Astrocyte (in vitro differentiated cells and primary cell): ENCODE results near the gene C9. TPM values are rescaled to one million over a fixed set of nuclear protein-coding genes. Genes with fewer than 3 reads are reported as not detected.

Experiments used
- DNase-seq: peaks from one replicate; pipeline ENCODE4 v3.0.0-alpha.2; 2010; ENCODE audit warnings: low read depth
- FAIRE-seq: peaks from 2 replicates; lab custom pipeline; 2011; peaks lifted over from hg19 to GRCh38; lab: Jason Lieb, UNC
- H2AFZ ChIP-seq: 2 replicates; pipeline ENCODE4 v1.6.0; 2012; ENCODE audit warnings: low read depth, low read length, inconsistent platforms
- H3K27ac ChIP-seq: 2 replicates; pipeline ENCODE4 v1.5.1; 2011; ENCODE audit warnings: low read depth, low read length, inconsistent platforms
- H3K27me3 ChIP-seq: 2 replicates; pipeline ENCODE4 v1.6.0; 2011; ENCODE audit warnings: low read length, inconsistent platforms; ENCODE audit not compliant: insufficient read depth
- H3K36me3 ChIP-seq: 2 replicates; pipeline ENCODE4 v1.5.1; 2011; ENCODE audit warnings: low read length, inconsistent platforms; ENCODE audit not compliant: insufficient read depth
- H3K4me1 ChIP-seq: 2 replicates; pipeline ENCODE4 v1.5.1; 2011; ENCODE audit warnings: low read length, inconsistent platforms; ENCODE audit not compliant: insufficient read depth
- H3K4me2 ChIP-seq: 2 replicates; pipeline ENCODE4 v1.6.0; 2012; ENCODE audit warnings: low read length, inconsistent platforms
- H3K4me3 ChIP-seq: 2 replicates; pipeline ENCODE4 v1.5.1; 2011; ENCODE audit warnings: low read depth, mild to moderate bottlenecking, low read length, inconsistent platforms; ENCODE audit not compliant: insufficient read depth
- H3K79me2 ChIP-seq: 2 replicates; pipeline ENCODE4 v1.6.0; 2012; ENCODE audit warnings: mild to moderate bottlenecking, low read length, inconsistent platforms; ENCODE audit not compliant: insufficient read depth
- H3K9ac ChIP-seq: 2 replicates; pipeline ENCODE4 v1.6.0; 2012; ENCODE audit warnings: mild to moderate bottlenecking, low read length, inconsistent platforms
- H3K9me3 ChIP-seq: 2 replicates; pipeline ENCODE4 v1.5.1; 2012; ENCODE audit warnings: low read depth, mild to moderate bottlenecking, low read length, inconsistent platforms; ENCODE audit not compliant: insufficient read depth
- H4K20me1 ChIP-seq: 2 replicates; pipeline ENCODE4 v1.6.0; 2012; ENCODE audit warnings: low read length, inconsistent platforms; ENCODE audit not compliant: insufficient read depth
- H3K27ac Mint-ChIP-seq: one replicate; pipeline ENCODE4 v1.8.0; 2021; ENCODE audit warnings: mild to moderate bottlenecking, mixed read lengths; ENCODE audit not compliant: unreplicated experiment
- H3K27me3 Mint-ChIP-seq: one replicate; pipeline ENCODE4 v1.8.0; 2021; ENCODE audit warnings: low read depth, mixed read lengths; ENCODE audit not compliant: unreplicated experiment
- H3K36me3 Mint-ChIP-seq: one replicate; pipeline ENCODE4 v1.8.0; 2021; ENCODE audit warnings: low read depth, mixed read lengths; ENCODE audit not compliant: unreplicated experiment
- H3K4me1 Mint-ChIP-seq: one replicate; pipeline ENCODE4 v1.8.0; 2021; ENCODE audit warnings: low read depth, mixed read lengths; ENCODE audit not compliant: unreplicated experiment
- H3K4me3 Mint-ChIP-seq: one replicate; pipeline ENCODE4 v1.8.0; 2021; ENCODE audit warnings: mild to moderate bottlenecking, moderate library complexity, mixed read lengths; ENCODE audit not compliant: unreplicated experiment
- H3K9me3 Mint-ChIP-seq: one replicate; pipeline ENCODE4 v1.8.0; 2021; ENCODE audit warnings: mild to moderate bottlenecking, mixed read lengths; ENCODE audit not compliant: unreplicated experiment
- CTCF ChIP-seq: IDR thresholded peaks from 2 replicates; pipeline ENCODE4 v1.5.1; 2011; ENCODE audit warnings: low read depth, mild to moderate bottlenecking, inconsistent platforms, low read length, moderate library complexity; ENCODE audit not compliant: insufficient read depth
- EZH2 ChIP-seq: IDR thresholded peaks from 2 replicates; pipeline ENCODE4 v1.6.1; 2012; ENCODE audit warnings: mild to moderate bottlenecking, low read length, inconsistent platforms; ENCODE audit not compliant: insufficient read depth
- total RNA-seq: library from RNA; stranded (reverse); gene quantifications from 2 replicates; pipeline ENCODE4 v1.2.1, GENCODE V29; 2021

The C9 gene
- total RNA-seq, 1 donor from 2014 or later: 0.07 TPM

GRCh38 chr5:39257554-39257953 lies 106.7 kb downstream of the C9 start:
- Mint-ChIP-seq H3K36me3 (no peaks in the 10 kb centered on the region), H3K27me3 (no peaks in the 10 kb centered on the region), H3K4me3 (no peak overlapping the region), H3K27ac (no peak overlapping the region), H3K4me1 (peaks cover 10% of the 10 kb centered on the region), H3K9me3 (no peaks in the 10 kb centered on the region)
- Histone ChIP-seq H3K9ac (no peak overlapping the region), H3K79me2 (no peaks in the 10 kb centered on the region), H3K36me3 (no peaks in the 10 kb centered on the region), H2AFZ (no peak overlapping the region), H3K4me3 (no peak overlapping the region), H3K4me2 (no peak overlapping the region), H3K4me1 (peaks cover 3% of the 10 kb centered on the region), H3K27ac (no peak overlapping the region), H4K20me1 (no peaks in the 10 kb centered on the region), H3K9me3 (no peaks in the 10 kb centered on the region), H3K27me3 (no peaks in the 10 kb centered on the region)
- DNase-seq (no peak), FAIRE-seq (no peak)
- no peak for TF ChIP-seq EZH2
- no peak for TF ChIP-seq CTCF

DNA sequence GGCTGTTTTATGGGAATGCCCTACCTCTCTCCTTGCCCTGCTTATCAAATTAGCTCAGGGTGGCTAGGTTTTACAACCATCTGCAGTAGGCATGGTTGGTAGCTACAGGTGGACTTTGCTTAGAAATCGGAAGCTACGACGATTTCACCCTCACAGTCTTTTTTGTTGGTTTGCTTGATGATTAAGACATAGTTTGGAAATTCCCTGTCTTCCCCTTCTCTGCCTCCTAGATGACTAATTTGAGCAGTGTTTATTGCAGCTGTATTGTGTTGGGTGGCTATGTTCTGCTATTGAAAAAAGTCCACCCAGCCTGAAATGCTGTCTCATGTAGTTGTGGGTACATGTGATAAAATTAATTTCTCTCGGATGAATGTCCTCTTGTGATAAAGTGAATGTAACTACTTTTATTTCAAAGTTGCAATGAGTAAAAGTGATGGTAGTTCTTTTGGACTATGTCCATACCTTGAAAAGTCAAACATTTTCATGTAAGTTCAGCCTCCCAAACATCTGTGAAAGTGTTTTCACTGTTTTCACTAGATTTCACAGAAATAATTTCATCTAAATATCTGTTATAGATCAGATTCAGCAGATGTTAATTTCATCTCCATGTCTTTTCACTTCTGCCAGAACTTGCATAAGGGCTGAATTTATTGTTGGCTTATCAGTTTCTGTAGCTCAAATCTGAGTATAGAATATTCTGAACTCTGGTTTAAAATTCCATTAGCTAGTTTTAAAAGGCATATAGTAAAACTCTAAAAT lies 107.6 kb downstream of the C9 start:
- no peak overlapping the region for H3K27ac ChIP-seq
- no peak overlapping the region for H2AFZ ChIP-seq

More for the DNA sequence above, 107.6 kb downstream of the C9 start:
- DNase-seq (peak; percentile 72), FAIRE-seq (no peak)
- peak overlapping the region; percentile 62 for H3K4me2 ChIP-seq
- H3K27ac Mint-ChIP-seq: no peak overlapping the region
- no peak overlapping the region for H3K4me3 Mint-ChIP-seq
- H3K36me3 ChIP-seq: no peaks in the 10 kb centered on the region
- H4K20me1 ChIP-seq: no peaks in the 10 kb centered on the region
- no peaks in the 10 kb centered on the region for H3K9me3 ChIP-seq
- H3K9me3 Mint-ChIP-seq: no peaks in the 10 kb centered on the region
- H3K4me3 ChIP-seq: no peak overlapping the region
- H3K4me1 ChIP-seq: peaks cover 3% of the 10 kb centered on the region
- H3K36me3 Mint-ChIP-seq: no peaks in the 10 kb centered on the region
- peaks cover 10% of the 10 kb centered on the region for H3K4me1 Mint-ChIP-seq
- TF ChIP-seq CTCF: no peak
- TF ChIP-seq EZH2: no peak
- no peaks in the 10 kb centered on the region for H3K79me2 ChIP-seq
- H3K9ac ChIP-seq: no peak overlapping the region
- H3K27me3 Mint-ChIP-seq: no peaks in the 10 kb centered on the region
- H3K27me3 ChIP-seq: no peaks in the 10 kb centered on the region
